ENCODE data around the gene GP5. TPM values are rescaled to one million over a fixed set of nuclear protein-coding genes. Genes with fewer than 3 reads are reported as not detected.

The GP5 gene
- total RNA-seq, 5 donors from 2014 or later (not counting 1 experiment from before 2014, with no cell fraction given): 5.1 to 8.4 (median 6.3) TPM

DNA sequence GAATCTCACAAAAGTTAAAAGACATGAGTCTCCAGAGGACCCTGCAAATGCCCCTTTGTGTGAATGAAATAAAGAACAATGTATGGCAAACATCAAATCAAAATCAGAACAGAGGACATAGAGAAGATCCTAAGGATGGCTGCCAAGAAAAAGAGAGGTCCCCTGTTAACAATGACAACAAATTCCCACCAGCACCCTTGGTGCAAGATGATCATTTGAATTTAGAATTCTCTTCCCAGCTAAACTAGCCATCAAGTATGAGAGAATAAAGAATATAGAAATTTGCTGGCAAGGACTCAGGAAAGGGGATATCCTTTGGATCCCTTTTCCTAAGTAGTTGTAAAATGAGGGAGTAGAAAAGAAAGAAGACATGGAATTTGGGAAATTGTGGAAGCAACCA lies 8.2 kb downstream of the GP5 start:
- H3K4me1 Mint-ChIP-seq: peaks cover 11 to 15% (median 15%) of the 10 kb centered on the region in 3 donors
- CTCF ChIA-PET: no interaction called here
- ATAC-seq (replicated peaks in 1 of 4) (no peak), DNase-seq (no peak)
- H3K36me3 Mint-ChIP-seq: peaks cover 2% of the 10 kb centered on the region
- H3K4me3 Mint-ChIP-seq: no peak overlapping the region
- POLR2A ChIA-PET: no interaction called here
- H3K9me3 Mint-ChIP-seq: peaks cover 4 to 17% (median 7%) of the 10 kb centered on the region in 3 donors
- H3K9me3 ChIP-seq: no peaks in the 10 kb centered on the region
- no peak overlapping the region for H3K4me3 ChIP-seq (ENCODE audit: control insufficient read depth in 1 of 2, extremely low read depth in 1 of 2, low read length in 1 of 2)
- peaks cover 0 to 11% of the 10 kb centered on the region in 2 experiments for H3K27me3 ChIP-seq (replicated peaks in 1 of 2; ENCODE audit: control insufficient read depth in 2 of 2, extremely low read depth in 1 of 2, insufficient read depth in 2 of 2, low read length in 1 of 2)
- peaks cover 0 to 5% of the 10 kb centered on the region in 2 donors for H3K27me3 Mint-ChIP-seq
- no peaks in the 10 kb centered on the region for H3K36me3 ChIP-seq (ENCODE audit: control insufficient read depth in 2 of 2, extremely low read depth in 1 of 2, insufficient read depth in 1 of 2, low read length in 1 of 2)
- no peak overlapping the region for H3K27ac Mint-ChIP-seq
- H3K27ac ChIP-seq (ENCODE audit: low read length): no peak overlapping the region
- H3K4me1 ChIP-seq (ENCODE audit: control insufficient read depth in 1 of 2, extremely low read depth in 1 of 2, insufficient read depth in 2 of 2, low read length in 2 of 2): peaks cover 0 to 8% of the 10 kb centered on the region in 2 experiments

DNA sequence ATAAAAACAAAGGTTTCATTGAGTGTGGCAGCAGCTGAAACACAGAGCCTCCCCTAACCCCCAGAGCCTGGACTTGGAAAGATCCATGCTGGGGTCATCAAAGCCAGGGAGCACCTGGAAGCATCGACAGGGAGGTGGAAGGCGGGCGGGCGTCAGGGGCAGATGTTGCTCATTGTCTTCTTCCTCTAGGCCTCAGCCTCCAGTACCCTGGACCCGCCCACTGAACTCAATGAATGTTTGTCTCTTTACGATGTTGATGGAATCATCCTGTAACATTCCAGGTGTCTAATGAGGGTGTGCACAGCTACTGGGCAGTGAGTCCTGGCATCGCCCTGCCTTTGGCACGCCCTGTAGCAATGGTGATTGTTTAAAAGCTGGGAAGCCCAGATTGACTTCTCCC lies 9.8 kb downstream of the GP5 start:
- peaks cover 0 to 18% of the 10 kb centered on the region in 2 experiments for H3K27me3 ChIP-seq (replicated peaks in 1 of 2; ENCODE audit: control insufficient read depth in 2 of 2, extremely low read depth in 1 of 2, insufficient read depth in 2 of 2, low read length in 1 of 2)
- peaks cover 2% of the 10 kb centered on the region for H3K36me3 Mint-ChIP-seq
- H3K9me3 Mint-ChIP-seq: peaks cover 4 to 17% (median 7%) of the 10 kb centered on the region in 3 donors
- H3K27me3 Mint-ChIP-seq: no peaks in the 10 kb centered on the region
- ChIA-PET POLR2A (no interaction called here), CTCF (no interaction called here)
- ATAC-seq (replicated peaks in 1 of 4): no peak
- no peak overlapping the region for H3K27ac ChIP-seq (ENCODE audit: low read length)
- H3K4me3 Mint-ChIP-seq: no peak overlapping the region
- H3K4me1 ChIP-seq (ENCODE audit: control insufficient read depth in 1 of 2, extremely low read depth in 1 of 2, insufficient read depth in 2 of 2, low read length in 2 of 2): no peaks in the 10 kb centered on the region
- H3K4me1 Mint-ChIP-seq: no peaks in the 10 kb centered on the region
- H3K27ac Mint-ChIP-seq: no peak overlapping the region
- no peak overlapping the region for H3K4me3 ChIP-seq (ENCODE audit: control insufficient read depth in 1 of 2, extremely low read depth in 1 of 2, low read length in 1 of 2)
- no peaks in the 10 kb centered on the region for H3K36me3 ChIP-seq (ENCODE audit: control insufficient read depth in 2 of 2, extremely low read depth in 1 of 2, insufficient read depth in 1 of 2, low read length in 1 of 2)
- 100% methylated on average over 2 of the region's 8 CpGs for WGBS (ENCODE audit: insufficient coverage)
- H3K9me3 ChIP-seq: no peaks in the 10 kb centered on the region
- no peak for DNase-seq

DNA sequence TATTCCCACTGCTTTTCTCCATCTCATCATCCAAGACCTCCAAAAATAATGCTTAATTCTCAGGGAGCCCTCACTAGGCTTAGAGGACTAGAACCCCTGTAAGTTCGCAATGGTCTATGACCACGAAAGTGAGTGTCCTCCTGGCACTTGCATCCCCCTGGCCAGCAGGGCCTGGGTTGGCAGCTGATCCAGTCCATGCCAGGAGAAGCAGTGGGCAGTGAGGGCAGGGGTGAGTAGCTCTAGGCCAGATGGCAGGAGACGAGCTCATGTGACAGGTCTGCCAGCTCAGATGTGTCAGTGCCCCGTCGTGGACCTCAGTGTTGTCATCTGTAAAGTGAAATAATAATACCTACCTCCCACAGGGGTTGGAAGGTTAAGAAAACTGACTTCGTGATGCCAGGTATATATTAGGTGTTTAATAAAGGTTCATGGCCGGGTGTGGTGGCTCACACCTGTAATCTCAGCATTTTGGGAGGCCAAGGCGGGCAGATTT lies 11.1 kb downstream of the GP5 start:
- no peaks in the 10 kb centered on the region for H3K36me3 ChIP-seq (ENCODE audit: control insufficient read depth in 2 of 2, extremely low read depth in 1 of 2, insufficient read depth in 1 of 2, low read length in 1 of 2)
- 95% methylated on average over 2 of the region's 8 CpGs for WGBS (ENCODE audit: insufficient coverage)
- Mint-ChIP-seq H3K4me1 (no peaks in the 10 kb centered on the region), H3K27me3 (no peaks in the 10 kb centered on the region), H3K27ac (no peak overlapping the region), H3K4me3 (no peak overlapping the region), H3K36me3 (peaks cover 2% of the 10 kb centered on the region), H3K9me3 (peaks cover 4 to 17% (median 7%) of the 10 kb centered on the region in 3 donors)
- POLR2A ChIA-PET: no interaction called here
- H3K27ac ChIP-seq (ENCODE audit: low read length): no peak overlapping the region
- CTCF ChIA-PET: no interaction called here
- peaks cover 0 to 30% of the 10 kb centered on the region in 2 experiments for H3K27me3 ChIP-seq (replicated peaks in 1 of 2; ENCODE audit: control insufficient read depth in 2 of 2, extremely low read depth in 1 of 2, insufficient read depth in 2 of 2, low read length in 1 of 2)
- ATAC-seq (replicated peaks in 1 of 4) (no peak), DNase-seq (no peak)
- H3K4me3 ChIP-seq (ENCODE audit: control insufficient read depth in 1 of 2, extremely low read depth in 1 of 2, low read length in 1 of 2): no peak overlapping the region
- H3K4me1 ChIP-seq (ENCODE audit: control insufficient read depth in 1 of 2, extremely low read depth in 1 of 2, insufficient read depth in 2 of 2, low read length in 2 of 2): no peaks in the 10 kb centered on the region
- no peaks in the 10 kb centered on the region for H3K9me3 ChIP-seq

DNA sequence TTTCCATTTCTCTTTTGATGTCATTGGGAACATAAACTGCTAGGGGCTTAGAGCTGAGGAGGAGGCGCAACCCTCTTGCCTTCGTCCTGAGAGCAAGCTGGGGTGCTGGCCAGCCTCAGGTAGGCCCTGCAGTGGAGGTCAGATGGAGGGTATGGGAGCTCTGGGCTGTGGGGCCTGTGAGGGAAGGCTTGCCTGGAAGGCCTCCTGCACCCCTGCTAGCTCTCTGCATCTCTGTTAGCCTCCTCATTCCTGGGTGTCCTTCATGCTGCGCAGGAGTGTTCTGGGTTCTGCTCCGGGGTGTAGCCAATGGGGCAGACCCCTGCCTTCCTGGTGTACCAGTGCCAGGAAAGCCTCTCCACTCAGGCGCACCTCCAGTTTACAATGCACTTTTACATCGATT lies 11.8 kb downstream of the GP5 start:
- no peak overlapping the region for H3K27ac Mint-ChIP-seq
- no peak for ATAC-seq (replicated peaks in 1 of 4)
- no peak overlapping the region for H3K4me3 Mint-ChIP-seq
- H3K36me3 Mint-ChIP-seq: peaks cover 2% of the 10 kb centered on the region
- no peak for DNase-seq
- peaks cover 4 to 17% (median 7%) of the 10 kb centered on the region in 3 donors for H3K9me3 Mint-ChIP-seq
- H3K27me3 Mint-ChIP-seq: peaks cover 0 to 2% of the 10 kb centered on the region in 2 donors
- no peaks in the 10 kb centered on the region for H3K36me3 ChIP-seq (ENCODE audit: control insufficient read depth in 2 of 2, extremely low read depth in 1 of 2, insufficient read depth in 1 of 2, low read length in 1 of 2)
- POLR2A ChIA-PET: no interaction called here
- no peaks in the 10 kb centered on the region for H3K9me3 ChIP-seq
- H3K4me3 ChIP-seq (ENCODE audit: control insufficient read depth in 1 of 2, extremely low read depth in 1 of 2, low read length in 1 of 2): no peak overlapping the region
- peaks cover 0 to 30% of the 10 kb centered on the region in 2 experiments for H3K27me3 ChIP-seq (replicated peaks in 1 of 2; ENCODE audit: control insufficient read depth in 2 of 2, extremely low read depth in 1 of 2, insufficient read depth in 2 of 2, low read length in 1 of 2)
- no peaks in the 10 kb centered on the region for H3K4me1 Mint-ChIP-seq
- CTCF ChIA-PET: no interaction called here
- H3K4me1 ChIP-seq (ENCODE audit: control insufficient read depth in 1 of 2, extremely low read depth in 1 of 2, insufficient read depth in 2 of 2, low read length in 2 of 2): no peaks in the 10 kb centered on the region
- WGBS (ENCODE audit: insufficient coverage): 84% methylated on average over 3 of the region's 6 CpGs
- H3K27ac ChIP-seq (ENCODE audit: low read length): no peak overlapping the region

DNA sequence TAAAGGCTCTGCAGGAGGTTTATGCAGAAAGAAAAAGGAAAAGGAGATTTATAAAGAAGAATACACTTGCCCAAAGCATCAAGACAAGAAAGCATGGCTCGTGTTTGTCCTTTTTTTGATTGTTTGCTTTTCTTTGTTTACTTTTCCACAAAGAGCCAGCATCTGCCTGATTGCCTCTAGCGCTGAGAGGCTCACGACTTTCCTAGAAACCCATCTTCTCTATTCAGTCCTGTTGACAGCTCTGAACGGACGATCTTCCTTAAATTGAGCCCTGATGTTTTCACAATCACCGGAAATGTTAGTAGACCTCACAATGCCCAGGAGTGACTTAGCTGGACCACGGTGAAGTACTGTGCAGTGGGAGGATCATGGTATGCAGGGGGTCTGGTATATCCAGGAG lies 12.4 kb downstream of the GP5 start:
- Mint-ChIP-seq H3K9me3 (peaks cover 4 to 17% (median 7%) of the 10 kb centered on the region in 3 donors), H3K27me3 (peaks cover under 1 to 3% of the 10 kb centered on the region in 2 donors), H3K4me3 (no peak overlapping the region), H3K4me1 (no peaks in the 10 kb centered on the region), H3K27ac (no peak overlapping the region), H3K36me3 (peaks cover 2% of the 10 kb centered on the region)
- H3K27ac ChIP-seq (ENCODE audit: low read length): no peak overlapping the region
- no peaks in the 10 kb centered on the region for H3K4me1 ChIP-seq (ENCODE audit: control insufficient read depth in 1 of 2, extremely low read depth in 1 of 2, insufficient read depth in 2 of 2, low read length in 2 of 2)
- ChIA-PET CTCF (no interaction called here), POLR2A (no interaction called here)
- 64% methylated on average over 3 of the region's 7 CpGs for WGBS (ENCODE audit: insufficient coverage)
- DNase-seq: no peak
- ATAC-seq (replicated peaks in 1 of 4): no peak
- H3K27me3 ChIP-seq (replicated peaks in 1 of 2; ENCODE audit: control insufficient read depth in 2 of 2, extremely low read depth in 1 of 2, insufficient read depth in 2 of 2, low read length in 1 of 2): peaks cover 0 to 31% of the 10 kb centered on the region in 2 experiments
- no peaks in the 10 kb centered on the region for H3K9me3 ChIP-seq
- no peaks in the 10 kb centered on the region for H3K36me3 ChIP-seq (ENCODE audit: control insufficient read depth in 2 of 2, extremely low read depth in 1 of 2, insufficient read depth in 1 of 2, low read length in 1 of 2)
- H3K4me3 ChIP-seq (ENCODE audit: control insufficient read depth in 1 of 2, extremely low read depth in 1 of 2, low read length in 1 of 2): no peak overlapping the region

DNA sequence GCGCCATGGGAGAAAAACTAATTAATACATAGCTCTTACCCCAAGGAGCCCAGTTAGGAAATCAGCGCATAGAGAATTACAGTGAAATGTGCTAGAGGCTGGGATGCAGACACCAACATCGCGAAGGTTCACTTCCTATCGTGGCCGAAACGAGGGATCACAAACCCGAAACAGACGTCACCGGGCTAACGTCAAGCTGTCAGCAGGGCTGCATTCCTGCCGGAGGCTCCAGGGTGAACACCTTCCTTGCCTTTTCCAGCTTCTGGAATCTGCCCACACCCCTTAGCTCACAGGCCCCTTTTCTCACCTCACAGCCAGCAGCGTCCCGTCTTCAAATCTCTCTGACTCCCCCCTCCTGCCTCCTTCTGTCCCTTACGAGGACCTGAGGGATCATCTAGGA lies 13.0 kb downstream of the GP5 start:
- POLR2A ChIA-PET: no interaction called here
- H3K27me3 Mint-ChIP-seq: peaks cover 4 to 6% of the 10 kb centered on the region in 2 donors

DNA sequence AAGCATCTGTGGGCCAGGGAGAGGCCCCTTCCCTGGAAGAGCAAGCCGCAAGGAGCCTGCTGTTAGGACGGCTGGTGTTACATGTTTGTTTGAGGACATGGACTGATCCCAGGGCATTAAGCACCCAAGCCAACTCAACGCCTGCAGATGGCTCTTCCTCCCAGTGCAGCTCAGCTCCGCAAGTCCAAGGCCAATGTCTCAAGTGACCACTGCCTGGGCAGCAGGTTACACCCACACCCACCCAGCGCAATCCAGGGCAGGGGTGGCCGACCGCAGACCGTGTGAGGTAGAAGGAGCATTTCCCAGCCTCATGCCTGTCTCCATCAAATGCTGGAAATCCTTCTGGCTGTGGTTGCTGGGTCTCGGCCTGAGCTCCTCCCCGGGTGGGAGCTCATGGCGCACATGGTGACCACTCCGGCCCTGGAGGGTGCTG lies 14.5 kb downstream of the GP5 start:
- H3K27me3 Mint-ChIP-seq: peaks cover 7 to 13% of the 10 kb centered on the region in 2 donors
- DNase-seq (no peak), ATAC-seq (replicated peaks in 1 of 4) (no peak)
- no peak overlapping the region for H3K4me3 Mint-ChIP-seq
- peaks cover 0 to 46% of the 10 kb centered on the region in 2 experiments for H3K27me3 ChIP-seq (replicated peaks in 1 of 2; ENCODE audit: control insufficient read depth in 2 of 2, extremely low read depth in 1 of 2, insufficient read depth in 2 of 2, low read length in 1 of 2)
- no peak overlapping the region for H3K4me3 ChIP-seq (ENCODE audit: control insufficient read depth in 1 of 2, extremely low read depth in 1 of 2, low read length in 1 of 2)
- WGBS (ENCODE audit: insufficient coverage): 92% methylated on average over 7 of the region's 12 CpGs
- H3K4me1 ChIP-seq (ENCODE audit: control insufficient read depth in 1 of 2, extremely low read depth in 1 of 2, insufficient read depth in 2 of 2, low read length in 2 of 2): no peaks in the 10 kb centered on the region
- H3K36me3 ChIP-seq (ENCODE audit: control insufficient read depth in 2 of 2, extremely low read depth in 1 of 2, insufficient read depth in 1 of 2, low read length in 1 of 2): no peaks in the 10 kb centered on the region
- no peaks in the 10 kb centered on the region for H3K9me3 Mint-ChIP-seq
- POLR2A ChIA-PET: no interaction called here
- H3K4me1 Mint-ChIP-seq: no peaks in the 10 kb centered on the region
- peaks cover 2% of the 10 kb centered on the region for H3K36me3 Mint-ChIP-seq
- no peak overlapping the region for H3K27ac Mint-ChIP-seq
- no peaks in the 10 kb centered on the region for H3K9me3 ChIP-seq
- CTCF ChIA-PET: no interaction called here
- H3K27ac ChIP-seq (ENCODE audit: low read length): no peak overlapping the region

More for the DNA sequence above, 13.0 kb downstream of the GP5 start:
- Histone ChIP-seq H3K27ac (ENCODE audit: low read length) (no peak overlapping the region), H3K4me1 (ENCODE audit: control insufficient read depth in 1 of 2, extremely low read depth in 1 of 2, insufficient read depth in 2 of 2, low read length in 2 of 2) (no peaks in the 10 kb centered on the region), H3K9me3 (no peaks in the 10 kb centered on the region), H3K27me3 (replicated peaks in 1 of 2; ENCODE audit: control insufficient read depth in 2 of 2, extremely low read depth in 1 of 2, insufficient read depth in 2 of 2, low read length in 1 of 2) (peaks cover 0 to 36% of the 10 kb centered on the region in 2 experiments), H3K4me3 (ENCODE audit: control insufficient read depth in 1 of 2, extremely low read depth in 1 of 2, low read length in 1 of 2) (no peak overlapping the region), H3K36me3 (ENCODE audit: control insufficient read depth in 2 of 2, extremely low read depth in 1 of 2, insufficient read depth in 1 of 2, low read length in 1 of 2) (no peaks in the 10 kb centered on the region)
- WGBS (ENCODE audit: insufficient coverage): 88% methylated on average over 14 of the region's 15 CpGs
- Mint-ChIP-seq H3K9me3 (peaks cover 4 to 13% (median 7%) of the 10 kb centered on the region in 3 donors), H3K27ac (no peak overlapping the region), H3K4me3 (no peak overlapping the region), H3K36me3 (peaks cover 2% of the 10 kb centered on the region), H3K4me1 (no peaks in the 10 kb centered on the region)
- DNase-seq (no peak), ATAC-seq (replicated peaks in 1 of 4) (no peak)
- CTCF ChIA-PET: no interaction called here
